HG02678 (cell line): ENCODE results near the gene ZNF789.
"Not testable (repeated sequence)": the region's sequence is repeated elsewhere in the genome, so short reads cannot be mapped to it uniquely, and the experiment has no call there.

Experiments used
- ATAC-seq: cut with Tn5 transposase; IDR thresholded peaks from one replicate; pipeline ENCODE4 v1.9.1; 2021; ENCODE audit warnings: mild to moderate bottlenecking, moderate library complexity; ENCODE audit not compliant: unreplicated experiment

The ZNF789 gene

GRCh38 chr7:99501236-99501635, 28.5 kb downstream of the ZNF789 start:
- not testable (repeated sequence) for ATAC-seq

GRCh38 chr7:99504281-99504602, 31.6 kb downstream of the ZNF789 start:
- ATAC-seq = no peak

GRCh38 chr7:99504603-99505323, 32.1 kb downstream of the ZNF789 start, which contains the start of gene ZKSCAN5:
TSS of gene ZKSCAN5 (plus strand) at chr7:99504662. CDS start at chr7:99506045, 1,383 bp downstream.
- ATAC-seq = peak; percentile 79

GRCh38 chr7:99505324-99505662, 32.6 kb downstream of the ZNF789 start:
- no peak for ATAC-seq

GRCh38 chr7:99514050-99514449, 41.4 kb downstream of the ZNF789 start:
- no peak for ATAC-seq

- ATAC-seq = no peak
These were observed 48.7 kb downstream of the ZNF789 start for GRCh38 chr7:99521399-99521798.

- no peak for ATAC-seq
These were observed 53.2 kb downstream of the ZNF789 start for GRCh38 chr7:99525713-99526440.

GRCh38 chr7:99531354-99531765, 58.7 kb downstream of the ZNF789 start:
- no peak for ATAC-seq

GRCh38 chr7:99535667-99536066, 63.0 kb downstream of the ZNF789 start:
- ATAC-seq = no peak
